Esophagus muscularis mucosa (tissue), 4 donors: ENCODE measurements around the gene TRPT1. TPM values are rescaled to one million over a fixed set of nuclear protein-coding genes. Genes with fewer than 3 reads are reported as not detected.

Experiments
- DNase-seq: peaks from one replicate; pipeline ENCODE4 v3.0.0-alpha.2; 2017; ENCODE audit errors: extremely low spot score
- H3K27ac ChIP-seq, 4 donors: fragments of 200-600 bp; sonication (generic); replicated peaks in 1 of 4; 1 replicate in 3 of 4; 2 replicates in 1 of 4; pipeline ENCODE4 v1.5.1; 2016 to 2019; ENCODE audit warnings: mild to moderate bottlenecking in 1 of 4
- H3K27me3 ChIP-seq, 4 donors: fragments of 200-600 bp; sonication (generic); one replicate each; pipeline versions ENCODE4 v1.5.1 to v1.6.0; 2016 to 2019
- H3K36me3 ChIP-seq, 4 donors: fragments of 200-600 bp; sonication (generic); one replicate each; pipeline ENCODE4 v1.5.1; 2016 to 2019
- H3K4me1 ChIP-seq, 4 donors: fragments of 200-600 bp; sonication (generic); one replicate each; pipeline ENCODE4 v1.5.1; 2016 to 2019
- H3K4me3 ChIP-seq, 4 donors: fragments of 200-600 bp; sonication (generic); 1 replicate in 2 of 4; 2 replicates in 2 of 4; pipeline ENCODE4 v1.5.1; 2016 to 2019; ENCODE audit warnings: mild to moderate bottlenecking in 4 of 4, moderate library complexity in 1 of 4
- H3K9me3 ChIP-seq, 4 donors: fragments of 200-600 bp; sonication (generic); 1 replicate in 3 of 4; 2 replicates in 1 of 4; pipeline ENCODE4 v1.5.1; 2016 to 2019
- EP300 ChIP-seq: sonication (generic); formaldehyde crosslinking; IDR thresholded peaks from one replicate; pipeline ENCODE4 v1.6.1; 2017; ENCODE audit warnings: antibody characterized with exemption
- POLR2A ChIP-seq: fragments of 450-650 bp; IDR thresholded peaks from one replicate; pipeline ENCODE4 v1.6.1; 2017; ENCODE audit warnings: antibody characterized with exemption, moderate library complexity, mild to moderate bottlenecking, low read depth
- POLR2AphosphoS5 ChIP-seq, 2 donors: sonication (generic); formaldehyde crosslinking; IDR thresholded peaks; one replicate each; pipeline ENCODE4 v1.6.1; 2017; ENCODE audit warnings: antibody characterized with exemption in 2 of 2
- WGBS: methylation state at CpG from one replicate; pipeline ENCODE4 v1.1.5; 2018; 5-methylcytosine and 5-hydroxymethylcytosine counted together
- intact Hi-C: fragments of 100-400 bp; cut with DNase I; formaldehyde crosslinking; loops from one replicate; pipeline ENCODE4 v1.15.1; 2023
- total RNA-seq, 4 donors: library from RNA; depleted of rRNA; stranded (reverse); fragments of >200 nt; gene quantifications; one replicate each; pipeline versions ENCODE4 v1.1.0 to v1.2.1, GENCODE V29; 2016
- TF ChIP-seq, protein P1 (sequence below), 3 experiments: fragments of 200-600 bp in 2 of 3; fragments of 450-650 bp in 1 of 3; sonication (generic) in 2 of 3; IDR thresholded peaks; one replicate each; pipeline ENCODE4 v1.5.1; 2017 to 2019; ENCODE audit warnings: antibody characterized with exemption in 3 of 3, mild to moderate bottlenecking in 2 of 3, moderate library complexity in 1 of 3

Gene TRPT1
- total RNA-seq, 4 donors from 2014 or later, result 42.3 to 90.5 (median 72.1) TPM

DNA sequence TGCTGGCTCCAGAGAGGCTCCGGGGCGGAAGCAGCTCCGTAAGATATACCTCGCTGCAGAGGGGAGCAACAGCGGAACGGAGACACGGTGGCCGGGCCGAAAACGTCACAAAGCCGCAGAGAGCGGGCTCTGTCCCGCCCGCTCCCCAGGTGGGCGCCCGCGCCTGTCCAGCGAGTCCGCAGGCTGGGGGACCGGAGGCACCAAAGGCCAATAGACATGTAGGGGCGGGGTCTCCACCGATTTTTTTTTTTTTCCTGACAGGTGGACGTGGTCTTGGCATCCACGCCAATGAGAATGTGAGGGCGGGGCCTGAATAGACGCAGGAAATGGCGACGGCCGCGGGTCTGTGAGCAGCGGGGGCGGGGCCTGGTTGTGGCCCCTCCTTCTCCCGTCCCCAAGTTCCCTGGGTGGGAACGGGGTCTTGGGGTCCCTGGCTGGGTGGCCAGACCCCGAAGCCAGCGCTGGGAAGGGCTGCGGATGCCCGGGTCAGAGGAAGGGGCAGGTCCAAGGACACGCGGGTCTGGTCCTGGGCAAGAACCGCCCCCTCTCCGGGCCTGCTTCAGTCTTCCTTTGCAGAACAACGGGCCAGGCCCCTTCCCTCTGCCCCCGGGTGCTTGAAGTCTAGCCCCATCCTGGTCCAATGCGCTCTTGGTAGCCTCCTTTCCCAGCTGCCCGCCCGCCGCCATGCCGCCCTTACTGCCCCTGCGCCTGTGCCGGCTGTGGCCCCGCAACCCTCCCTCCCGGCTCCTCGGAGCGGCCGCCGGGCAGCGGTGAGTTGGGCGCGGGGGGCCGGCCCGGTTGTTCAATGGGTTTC, 4.4 kb upstream of the TRPT1 start, which contains the start of gene DNAJC4:
DNAJC4 (plus strand) TSS at position 378 of the 814 bp plus-strand sequence; CDS start at position 685, 307 bp downstream.
- Histone ChIP-seq H3K4me3 (peak within 1 kb of the TSS; percentile 64 to 85 (median 75)), H3K27ac (peak within 1 kb of the TSS; percentile 90 to 96 (median 93)), H3K36me3 (no peaks in the 10 kb centered on the region), H3K4me1 (peaks cover 43 to 84% (median 82%) of the 10 kb centered on the region in 4 donors), H3K27me3 (no peaks in the 10 kb centered on the region), H3K9me3 (no peaks in the 10 kb centered on the region)
- TF ChIP-seq POLR2AphosphoS5 (IDR thresholded peaks at IDR 0.05), result peak; percentile 77
- TF ChIP-seq POLR2A, result no peak
- intact Hi-C loops, result no loop called here
- under 1% methylated on average over 44 of the region's 62 CpGs for whole genome bisulfite sequencing
- DNase-seq, result peak; percentile 98

DNA sequence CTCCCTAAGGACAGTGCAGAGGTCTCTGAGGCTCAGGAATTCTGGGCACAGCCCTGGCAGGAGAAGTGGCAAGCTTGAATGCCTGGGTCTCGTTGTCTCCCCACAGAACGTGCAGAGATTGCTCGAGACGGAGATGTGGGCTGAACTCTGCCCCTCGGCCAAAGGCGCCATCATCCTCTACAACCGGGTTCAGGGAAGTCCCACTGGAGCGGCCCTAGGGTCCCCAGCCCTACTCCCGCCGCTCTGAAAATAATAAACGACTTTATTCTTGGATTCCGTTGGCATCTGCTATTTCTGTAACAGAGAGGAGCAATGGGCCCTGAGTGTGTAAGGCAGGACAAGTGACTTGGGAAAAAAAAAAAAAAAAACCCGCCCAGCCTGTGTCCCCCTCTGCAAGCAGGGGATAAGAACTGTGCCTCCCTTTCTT, 3.8 kb upstream of the TRPT1 start:
- peaks cover 43 to 84% (median 83%) of the 10 kb centered on the region in 4 donors for H3K4me1 ChIP-seq
- no peaks in the 10 kb centered on the region for H3K36me3 ChIP-seq
- H3K4me3 ChIP-seq, result peak overlapping the region; percentile 64 to 85 (median 75)
- no peaks in the 10 kb centered on the region for H3K9me3 ChIP-seq
- 31% methylated on average over 13 of the region's 13 CpGs for WGBS
- H3K27me3 ChIP-seq, result no peaks in the 10 kb centered on the region
- intact Hi-C loops, result loop anchor here (5.0 kb wide), 1 partner anchor 42 kb away; the partner anchor contains the start of gene STIP1
- no peak for DNase-seq
- H3K27ac ChIP-seq, result peak overlapping the region; percentile 90 to 96 (median 93)
- no peak for TF ChIP-seq EP300

DNA sequence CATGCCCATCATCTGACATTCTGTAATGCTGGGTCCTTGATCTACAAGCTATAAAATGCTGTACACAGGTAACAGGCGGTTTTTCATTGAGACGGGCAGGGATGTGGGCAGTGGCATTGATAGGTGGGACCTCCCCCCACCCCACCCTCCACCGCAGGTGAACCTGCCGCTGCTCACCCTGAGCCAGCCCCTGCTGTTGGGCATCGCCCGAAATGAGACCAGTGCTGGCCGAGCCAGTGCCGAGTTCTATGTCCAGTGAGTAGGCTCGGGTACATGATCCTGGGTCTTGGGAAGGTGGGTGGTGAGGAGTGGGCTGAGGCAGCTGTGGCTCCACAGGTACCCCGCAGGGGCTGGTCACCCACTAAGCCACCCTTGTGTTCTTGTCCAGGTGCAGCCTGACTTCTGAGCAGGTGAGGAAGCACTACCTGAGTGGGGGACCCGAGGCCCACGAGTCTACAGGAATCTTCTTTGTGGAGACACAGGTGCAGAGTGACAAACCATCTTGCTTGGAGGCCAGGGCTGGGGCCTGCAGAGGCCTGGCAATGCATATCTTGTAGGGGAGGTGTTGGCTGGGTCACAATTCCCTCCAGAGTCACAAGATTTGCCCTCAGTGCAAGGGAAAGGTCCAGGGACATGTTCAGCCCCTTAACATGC, 3.2 kb upstream of the TRPT1 start:
- DNase-seq, result no peak
- Histone ChIP-seq H3K4me3 (peak overlapping the region in 2 of 4 donors; percentile 70 to 85), H3K36me3 (peaks cover 0 to 5% (median 2%) of the 10 kb centered on the region in 4 donors), H3K27me3 (no peaks in the 10 kb centered on the region), H3K4me1 (peaks cover 43 to 88% (median 84%) of the 10 kb centered on the region in 4 donors), H3K27ac (peak overlapping the region; percentile 90 to 96 (median 93)), H3K9me3 (no peaks in the 10 kb centered on the region)
- intact Hi-C loops, result loop anchor here (5.0 kb wide), 1 partner anchor 42 kb away; the partner anchor contains the start of gene STIP1
- TF ChIP-seq POLR2AphosphoS5 (IDR thresholded peaks at IDR 0.05), result no peak
- no peak for TF ChIP-seq EP300
- TF ChIP-seq POLR2A, result no peak
- TF ChIP-seq, protein P1, sequence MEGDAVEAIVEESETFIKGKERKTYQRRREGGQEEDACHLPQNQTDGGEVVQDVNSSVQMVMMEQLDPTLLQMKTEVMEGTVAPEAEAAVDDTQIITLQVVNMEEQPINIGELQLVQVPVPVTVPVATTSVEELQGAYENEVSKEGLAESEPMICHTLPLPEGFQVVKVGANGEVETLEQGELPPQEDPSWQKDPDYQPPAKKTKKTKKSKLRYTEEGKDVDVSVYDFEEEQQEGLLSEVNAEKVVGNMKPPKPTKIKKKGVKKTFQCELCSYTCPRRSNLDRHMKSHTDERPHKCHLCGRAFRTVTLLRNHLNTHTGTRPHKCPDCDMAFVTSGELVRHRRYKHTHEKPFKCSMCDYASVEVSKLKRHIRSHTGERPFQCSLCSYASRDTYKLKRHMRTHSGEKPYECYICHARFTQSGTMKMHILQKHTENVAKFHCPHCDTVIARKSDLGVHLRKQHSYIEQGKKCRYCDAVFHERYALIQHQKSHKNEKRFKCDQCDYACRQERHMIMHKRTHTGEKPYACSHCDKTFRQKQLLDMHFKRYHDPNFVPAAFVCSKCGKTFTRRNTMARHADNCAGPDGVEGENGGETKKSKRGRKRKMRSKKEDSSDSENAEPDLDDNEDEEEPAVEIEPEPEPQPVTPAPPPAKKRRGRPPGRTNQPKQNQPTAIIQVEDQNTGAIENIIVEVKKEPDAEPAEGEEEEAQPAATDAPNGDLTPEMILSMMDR (IDR thresholded peaks at IDR 0.05), result no peak
- WGBS, result 77% methylated on average over 2 of the region's 12 CpGs

DNA sequence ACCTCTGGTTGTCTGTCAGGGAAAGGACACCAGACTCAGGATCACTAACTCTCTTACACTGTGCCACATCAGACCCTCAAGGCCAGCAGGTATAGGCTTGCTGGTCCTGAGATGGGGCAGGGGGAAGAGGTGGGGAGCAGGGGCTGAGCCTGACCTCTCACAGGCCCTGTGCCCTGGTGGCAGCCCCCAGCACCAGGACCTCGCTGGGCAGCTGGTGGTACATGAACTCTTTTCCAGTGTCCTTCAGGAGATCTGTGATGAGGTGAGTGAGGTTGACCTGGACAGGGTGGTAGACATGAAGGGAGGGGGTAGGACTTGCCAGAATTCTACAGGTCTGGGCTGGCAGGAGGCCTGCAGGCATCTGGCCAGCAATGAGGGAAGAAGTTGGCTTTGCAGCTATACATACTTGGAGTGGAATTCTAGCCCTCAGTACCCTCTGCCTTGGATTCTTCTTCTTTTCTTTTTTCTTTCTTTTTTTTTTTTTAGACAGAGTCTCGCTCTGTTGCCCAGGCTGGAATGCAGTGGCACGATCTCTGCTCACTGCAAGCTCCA, 1.5 kb upstream of the TRPT1 start:
- H3K36me3 ChIP-seq, result peaks cover 4 to 21% (median 12%) of the 10 kb centered on the region in 4 donors
- TF ChIP-seq POLR2A (no peak), POLR2AphosphoS5 (IDR thresholded peaks at IDR 0.05) (no peak), EP300 (no peak)
- TF ChIP-seq, protein P1 (IDR thresholded peaks at IDR 0.05), result no peak
- intact Hi-C loops, result loop anchor here (5.0 kb wide), 1 partner anchor 40 kb away; the partner anchor contains the start of gene STIP1
- peak overlapping the region; percentile 87 to 93 (median 90) for H3K27ac ChIP-seq
- DNase-seq, result no peak
- H3K27me3 ChIP-seq, result no peaks in the 10 kb centered on the region
- 76% methylated on average over 3 of the region's 3 CpGs for WGBS
- peaks cover 35 to 73% (median 67%) of the 10 kb centered on the region in 4 donors for H3K4me1 ChIP-seq
- H3K4me3 ChIP-seq, result peak overlapping the region; percentile 69 to 80 (median 71)
- no peaks in the 10 kb centered on the region for H3K9me3 ChIP-seq

DNA sequence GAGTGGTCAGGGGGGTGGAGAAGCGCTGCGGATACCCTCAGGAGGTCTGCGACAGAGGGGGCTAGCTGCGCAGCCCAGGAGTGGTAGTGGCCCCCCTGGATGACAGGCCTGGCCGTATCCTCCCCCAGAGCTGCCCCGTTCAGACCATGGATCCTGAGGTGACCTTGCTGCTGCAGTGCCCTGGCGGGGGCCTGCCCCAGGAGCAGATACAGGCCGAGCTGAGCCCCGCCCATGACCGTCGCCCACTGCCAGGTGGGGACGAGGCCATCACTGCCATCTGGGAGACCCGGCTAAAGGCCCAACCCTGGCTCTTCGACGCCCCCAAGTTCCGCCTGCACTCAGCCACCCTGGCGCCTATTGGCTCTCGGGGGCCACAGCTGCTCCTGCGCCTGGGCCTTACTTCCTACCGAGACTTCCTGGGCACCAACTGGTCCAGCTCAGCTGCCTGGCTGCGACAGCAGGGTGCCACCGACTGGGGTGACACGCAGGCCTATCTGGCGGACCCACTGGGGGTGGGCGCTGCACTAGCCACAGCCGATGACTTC, 593 bp upstream of the TRPT1 start:
- Histone ChIP-seq H3K9me3 (no peaks in the 10 kb centered on the region), H3K36me3 (peaks cover 4 to 24% (median 12%) of the 10 kb centered on the region in 4 donors), H3K4me3 (peak overlapping the region; percentile 69 to 80 (median 71)), H3K4me1 (peaks cover 35 to 64% (median 58%) of the 10 kb centered on the region in 4 donors), H3K27ac (peak overlapping the region; percentile 87 to 93 (median 90)), H3K27me3 (no peaks in the 10 kb centered on the region)
- intact Hi-C loops, result loop anchor here (5.0 kb wide), 1 partner anchor 39 kb away; the partner anchor contains the start of gene STIP1
- no peak for DNase-seq
- TF ChIP-seq POLR2A, result no peak
- TF ChIP-seq EP300, result no peak
- no peak for TF ChIP-seq POLR2AphosphoS5 (IDR thresholded peaks at IDR 0.05)
- TF ChIP-seq, protein P1 (IDR thresholded peaks at IDR 0.05), result no peak
- 23% methylated on average over 10 of the region's 26 CpGs for WGBS
